GM21717 (cell line): ENCODE results near the gene PCDHGA1.

Source experiments
- ATAC-seq: cut with Tn5 transposase; IDR thresholded peaks from one replicate; pipeline ENCODE4 v1.9.1; 2021; ENCODE audit warnings: mild to moderate bottlenecking, moderate library complexity; ENCODE audit not compliant: unreplicated experiment

The PCDHGA1 gene

GRCh38 chr5:141511771-141512325 lies 181.5 kb downstream of the PCDHGA1 start:
- no peak for ATAC-seq

- no peak for ATAC-seq
Measured at GRCh38 chr5:141512390-141512910, 182.1 kb downstream of the PCDHGA1 start.

- no peak for ATAC-seq
Measured at GRCh38 chr5:141512911-141513626, 182.8 kb downstream of the PCDHGA1 start.

GRCh38 chr5:141513627-141514329 lies 183.5 kb downstream of the PCDHGA1 start:
- ATAC-seq: peak; percentile 37

- ATAC-seq: peak; percentile 25
Measured at GRCh38 chr5:141514330-141515133, 184.2 kb downstream of the PCDHGA1 start.

- ATAC-seq: no peak
Measured at GRCh38 chr5:141515141-141515540, 184.8 kb downstream of the PCDHGA1 start.

- ATAC-seq: no peak
Measured at GRCh38 chr5:141515946-141516671, 185.8 kb downstream of the PCDHGA1 start.

- ATAC-seq: no peak
Measured at GRCh38 chr5:141516672-141517025, 186.3 kb downstream of the PCDHGA1 start.

GRCh38 chr5:141517312-141517711 lies 187.0 kb downstream of the PCDHGA1 start:
- no peak for ATAC-seq

GRCh38 chr5:141517880-141518617 lies 187.7 kb downstream of the PCDHGA1 start:
- ATAC-seq: no peak

- no peak for ATAC-seq
Measured at GRCh38 chr5:141518618-141519015, 188.3 kb downstream of the PCDHGA1 start.

GRCh38 chr5:141519605-141520565 lies 189.6 kb downstream of the PCDHGA1 start:
- ATAC-seq: no peak

GRCh38 chr5:141521244-141521781 lies 191.0 kb downstream of the PCDHGA1 start:
- no peak for ATAC-seq

- no peak for ATAC-seq
Measured at GRCh38 chr5:141522301-141522700, 192.0 kb downstream of the PCDHGA1 start.

GRCh38 chr5:141523991-141524390 lies 193.7 kb downstream of the PCDHGA1 start:
- ATAC-seq: no peak

- peak; percentile 67 for ATAC-seq
Measured at GRCh38 chr5:141524604-141525597, 194.6 kb downstream of the PCDHGA1 start.

- no peak for ATAC-seq
Measured at GRCh38 chr5:141525653-141526052, 195.3 kb downstream of the PCDHGA1 start.
